ENCODE results near the gene CCT4.

DNA sequence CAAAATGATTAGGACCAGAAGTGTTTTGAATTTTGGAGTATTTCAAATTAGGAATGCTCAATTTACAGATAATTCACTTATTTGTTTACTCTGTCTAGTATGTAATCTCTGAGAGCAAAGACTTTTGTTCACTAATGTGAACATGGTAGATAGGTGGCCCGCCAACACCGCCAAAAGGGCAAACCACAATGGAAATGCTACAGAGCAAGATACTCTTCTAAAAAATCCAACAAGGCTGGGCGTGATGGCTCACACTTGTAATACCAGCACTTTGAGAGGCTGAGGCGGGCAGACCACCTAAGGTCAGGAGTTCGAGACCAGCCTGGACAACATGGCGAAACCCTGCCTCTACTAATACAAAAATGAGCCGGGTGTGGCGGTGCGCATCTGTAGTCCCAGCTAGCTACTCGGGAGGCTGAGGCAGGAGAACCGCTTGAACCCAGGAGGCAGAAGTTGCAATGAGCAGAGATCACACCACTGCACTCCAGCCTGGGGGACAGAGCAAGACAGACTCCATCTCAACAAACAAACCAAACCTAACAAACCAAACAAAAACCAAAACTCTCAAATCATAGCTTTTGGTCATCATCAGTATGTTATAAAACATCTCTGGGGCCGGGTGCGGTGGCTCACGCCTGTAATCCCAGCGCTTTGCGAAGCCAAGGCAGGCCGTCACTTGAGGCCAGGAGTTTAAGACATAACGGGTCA lies 2.4 kb downstream of the CCT4 start:
- TF ChIP-seq, protein P1, sequence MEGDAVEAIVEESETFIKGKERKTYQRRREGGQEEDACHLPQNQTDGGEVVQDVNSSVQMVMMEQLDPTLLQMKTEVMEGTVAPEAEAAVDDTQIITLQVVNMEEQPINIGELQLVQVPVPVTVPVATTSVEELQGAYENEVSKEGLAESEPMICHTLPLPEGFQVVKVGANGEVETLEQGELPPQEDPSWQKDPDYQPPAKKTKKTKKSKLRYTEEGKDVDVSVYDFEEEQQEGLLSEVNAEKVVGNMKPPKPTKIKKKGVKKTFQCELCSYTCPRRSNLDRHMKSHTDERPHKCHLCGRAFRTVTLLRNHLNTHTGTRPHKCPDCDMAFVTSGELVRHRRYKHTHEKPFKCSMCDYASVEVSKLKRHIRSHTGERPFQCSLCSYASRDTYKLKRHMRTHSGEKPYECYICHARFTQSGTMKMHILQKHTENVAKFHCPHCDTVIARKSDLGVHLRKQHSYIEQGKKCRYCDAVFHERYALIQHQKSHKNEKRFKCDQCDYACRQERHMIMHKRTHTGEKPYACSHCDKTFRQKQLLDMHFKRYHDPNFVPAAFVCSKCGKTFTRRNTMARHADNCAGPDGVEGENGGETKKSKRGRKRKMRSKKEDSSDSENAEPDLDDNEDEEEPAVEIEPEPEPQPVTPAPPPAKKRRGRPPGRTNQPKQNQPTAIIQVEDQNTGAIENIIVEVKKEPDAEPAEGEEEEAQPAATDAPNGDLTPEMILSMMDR (IDR thresholded peaks at IDR 0.05 in 4 of 5, conservative IDR thresholded peaks at IDR 0.05 in 1 of 5) = no peak
- no peak for TF ChIP-seq POLR2A (IDR thresholded peaks at IDR 0.05)
